ENCODE data around the gene NKG7.
A peak's percentile ranks its signal among the peaks of the same experiment; 100 is the strongest.

NKG7 gene

GRCh38 chr19:51396175-51396574 lies 23.7 kb upstream of the NKG7 start:
- no peak overlapping the region for H3K27ac ChIP-seq (ENCODE audit: poor library complexity, severe bottlenecking)
- no peaks in the 10 kb centered on the region for H3K27me3 ChIP-seq (ENCODE audit: insufficient read depth, poor library complexity, severe bottlenecking)
- H3K4me3 ChIP-seq (ENCODE audit: severe bottlenecking): no peak overlapping the region
- no peak for ATAC-seq (ENCODE audit: low read depth)
- no peak for DNase-seq (ENCODE audit: low spot score)
- peaks cover 7% of the 10 kb centered on the region for H3K4me1 ChIP-seq (ENCODE audit: insufficient read depth, poor library complexity, severe bottlenecking)
- TF ChIP-seq CTCF (IDR thresholded peaks at IDR 0.05; ENCODE audit: poor library complexity, severe bottlenecking): no peak
- H3K9me3 ChIP-seq (ENCODE audit: severe bottlenecking): no peaks in the 10 kb centered on the region
- no peaks in the 10 kb centered on the region for H3K36me3 ChIP-seq (ENCODE audit: low read depth)

- no peaks in the 10 kb centered on the region for H3K27me3 ChIP-seq (ENCODE audit: insufficient read depth, poor library complexity, severe bottlenecking)
- H3K9me3 ChIP-seq (ENCODE audit: severe bottlenecking): no peaks in the 10 kb centered on the region
- peak overlapping the region; percentile 57 for H3K4me3 ChIP-seq (ENCODE audit: severe bottlenecking)
- peak; percentile 97 for DNase-seq (ENCODE audit: low spot score)
- ATAC-seq (ENCODE audit: low read depth): peak; percentile 95
- TF ChIP-seq CTCF (IDR thresholded peaks at IDR 0.05; ENCODE audit: poor library complexity, severe bottlenecking): no peak
- no peaks in the 10 kb centered on the region for H3K36me3 ChIP-seq (ENCODE audit: low read depth)
- H3K4me1 ChIP-seq (ENCODE audit: insufficient read depth, poor library complexity, severe bottlenecking): peaks cover 7% of the 10 kb centered on the region
- H3K27ac ChIP-seq (ENCODE audit: poor library complexity, severe bottlenecking): peak overlapping the region; percentile 53
These were observed 21.8 kb upstream of the NKG7 start for GRCh38 chr19:51394050-51394836.

GRCh38 chr19:51392701-51393100 lies 20.2 kb upstream of the NKG7 start:
- no peak for TF ChIP-seq CTCF (IDR thresholded peaks at IDR 0.05; ENCODE audit: poor library complexity, severe bottlenecking)
- no peaks in the 10 kb centered on the region for H3K9me3 ChIP-seq (ENCODE audit: severe bottlenecking)
- no peak overlapping the region for H3K27ac ChIP-seq (ENCODE audit: poor library complexity, severe bottlenecking)
- DNase-seq (ENCODE audit: low spot score): no peak
- H3K4me1 ChIP-seq (ENCODE audit: insufficient read depth, poor library complexity, severe bottlenecking): peaks cover 7% of the 10 kb centered on the region
- no peaks in the 10 kb centered on the region for H3K27me3 ChIP-seq (ENCODE audit: insufficient read depth, poor library complexity, severe bottlenecking)
- H3K36me3 ChIP-seq (ENCODE audit: low read depth): no peaks in the 10 kb centered on the region
- no peak for ATAC-seq (ENCODE audit: low read depth)
- no peak overlapping the region for H3K4me3 ChIP-seq (ENCODE audit: severe bottlenecking)

GRCh38 chr19:51391073-51391611 lies 18.7 kb upstream of the NKG7 start:
- no peaks in the 10 kb centered on the region for H3K36me3 ChIP-seq (ENCODE audit: low read depth)
- ATAC-seq (ENCODE audit: low read depth) (no peak), DNase-seq (ENCODE audit: low spot score) (no peak)
- no peaks in the 10 kb centered on the region for H3K27me3 ChIP-seq (ENCODE audit: insufficient read depth, poor library complexity, severe bottlenecking)
- H3K9me3 ChIP-seq (ENCODE audit: severe bottlenecking): no peaks in the 10 kb centered on the region
- H3K4me1 ChIP-seq (ENCODE audit: insufficient read depth, poor library complexity, severe bottlenecking): peaks cover 7% of the 10 kb centered on the region
- no peak overlapping the region for H3K27ac ChIP-seq (ENCODE audit: poor library complexity, severe bottlenecking)
- no peak for TF ChIP-seq CTCF (IDR thresholded peaks at IDR 0.05; ENCODE audit: poor library complexity, severe bottlenecking)
- no peak overlapping the region for H3K4me3 ChIP-seq (ENCODE audit: severe bottlenecking)

- no peak for ATAC-seq (ENCODE audit: low read depth)
These were observed 16.7 kb upstream of the NKG7 start for GRCh38 chr19:51389143-51389542.

More at GRCh38 chr19:51389143-51389542, 16.7 kb upstream of the NKG7 start:
- H3K27me3 ChIP-seq (ENCODE audit: insufficient read depth, poor library complexity, severe bottlenecking): no peaks in the 10 kb centered on the region
- H3K27ac ChIP-seq (ENCODE audit: poor library complexity, severe bottlenecking): no peak overlapping the region
- no peak for TF ChIP-seq CTCF (IDR thresholded peaks at IDR 0.05; ENCODE audit: poor library complexity, severe bottlenecking)
- no peaks in the 10 kb centered on the region for H3K36me3 ChIP-seq (ENCODE audit: low read depth)
- no peak overlapping the region for H3K4me3 ChIP-seq (ENCODE audit: severe bottlenecking)
- H3K4me1 ChIP-seq (ENCODE audit: insufficient read depth, poor library complexity, severe bottlenecking): peaks cover 4% of the 10 kb centered on the region
- DNase-seq (ENCODE audit: low spot score): no peak
- H3K9me3 ChIP-seq (ENCODE audit: severe bottlenecking): no peaks in the 10 kb centered on the region
